Left renal pelvis (tissue), 4 donors: Measurements from ENCODE around the gene FOXB1. TPM values are rescaled to one million over a fixed set of nuclear protein-coding genes. Genes with fewer than 3 reads are reported as not detected.

Experiments
- DNase-seq, 4 donors: peaks; one replicate each; pipeline ENCODE4 v3.0.0-alpha.2; 2013; ENCODE audit warnings: low read depth in 4 of 4, low spot score in 3 of 4
- polyA plus RNA-seq, 4 donors: library from polyadenylated mRNA; unstranded; fragments of 120-200 nt; gene quantifications; one replicate each; pipeline ENCODE4 v1.2.1, GENCODE V29; 2013; ENCODE audit not compliant: insufficient read length in 4 of 4

Gene FOXB1
- polyA plus RNA-seq, 4 donors: 0.14 TPM; not detected in 3

DNA sequence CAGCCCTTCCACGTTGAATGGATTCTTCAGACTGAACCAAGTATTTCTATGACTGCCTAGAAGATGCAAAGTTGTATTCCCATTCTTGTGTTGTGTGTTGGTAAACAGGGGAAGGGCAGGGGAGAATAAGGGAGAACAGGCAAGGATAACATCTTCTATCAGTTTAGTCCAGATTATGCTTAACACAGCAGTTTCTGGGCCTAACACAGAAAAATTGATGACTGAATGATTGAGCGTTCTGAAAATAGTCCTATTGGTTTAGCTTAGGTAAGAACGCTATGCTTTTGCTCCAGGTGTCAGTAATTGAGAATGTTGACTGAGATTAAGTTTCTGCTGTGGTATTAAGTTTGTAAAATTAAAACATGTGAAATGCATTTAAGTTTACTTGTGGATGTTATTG lies 8.6 kb downstream of the FOXB1 start:
- no peak for DNase-seq

DNA sequence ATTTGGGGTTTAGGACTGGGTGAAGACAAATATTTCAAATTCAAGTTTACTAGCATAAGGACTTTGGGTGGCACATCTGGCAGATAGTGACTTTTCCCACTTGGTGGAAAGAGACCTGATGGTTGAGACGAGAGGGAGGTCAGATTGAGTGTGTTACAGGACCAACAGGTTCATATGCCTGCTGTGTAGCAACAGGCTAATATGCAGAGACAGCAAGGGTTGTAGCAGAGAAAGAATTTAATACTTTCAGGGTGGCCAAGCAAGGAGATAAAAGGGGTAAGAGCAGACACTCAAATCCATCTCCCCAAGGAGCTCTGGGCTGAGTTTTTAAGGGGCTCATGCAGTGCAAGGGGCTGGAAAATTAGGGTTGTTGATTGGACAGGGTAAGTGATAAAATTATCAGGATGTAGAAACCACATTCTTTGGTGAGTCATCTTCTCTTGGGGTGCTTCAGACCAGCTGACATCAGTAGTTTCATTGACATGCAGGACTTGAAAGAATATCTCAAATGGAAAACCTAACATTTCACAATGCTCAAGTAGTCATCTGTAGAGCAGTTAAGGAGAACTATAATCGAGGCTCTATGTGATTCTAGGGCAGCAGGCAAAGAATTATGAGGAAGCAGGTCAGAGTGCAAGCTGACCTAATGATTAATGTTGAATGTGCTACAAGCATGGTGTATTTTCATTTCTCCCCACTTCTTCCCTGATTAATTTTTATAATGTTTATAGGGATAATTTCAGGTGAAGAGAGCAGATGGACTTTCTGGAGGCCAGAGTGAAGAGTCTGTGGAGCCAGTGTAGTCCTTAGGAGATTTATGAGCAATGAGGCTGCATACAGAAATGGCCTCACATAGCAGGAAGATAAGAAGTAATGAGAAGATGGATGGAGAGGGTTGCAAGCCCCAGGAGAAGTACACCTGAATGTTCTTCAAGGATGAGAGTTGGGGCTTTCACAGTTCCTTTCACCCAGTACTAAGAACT lies 13.7 kb downstream of the FOXB1 start:
- DNase-seq: no peak

DNA sequence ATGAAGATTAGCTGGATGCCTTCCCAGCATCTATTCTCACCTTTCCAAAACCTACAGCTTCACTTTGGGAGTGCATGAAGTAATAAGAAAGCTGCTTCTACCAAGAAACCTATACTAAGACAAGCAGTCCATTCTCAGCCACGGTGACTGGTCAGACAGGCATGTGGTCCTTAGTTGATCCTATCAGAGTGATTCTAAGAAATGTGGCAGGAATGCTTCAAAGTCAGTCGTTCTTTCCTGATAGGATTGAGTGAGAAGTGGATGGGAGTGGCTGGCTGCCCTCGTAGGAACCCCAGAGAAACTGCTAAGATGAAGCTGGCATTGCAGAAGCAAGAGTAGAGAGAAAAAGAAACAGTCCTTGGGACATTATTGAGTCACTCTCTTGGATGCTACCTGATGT lies 16.6 kb downstream of the FOXB1 start:
- no peak for DNase-seq

DNA sequence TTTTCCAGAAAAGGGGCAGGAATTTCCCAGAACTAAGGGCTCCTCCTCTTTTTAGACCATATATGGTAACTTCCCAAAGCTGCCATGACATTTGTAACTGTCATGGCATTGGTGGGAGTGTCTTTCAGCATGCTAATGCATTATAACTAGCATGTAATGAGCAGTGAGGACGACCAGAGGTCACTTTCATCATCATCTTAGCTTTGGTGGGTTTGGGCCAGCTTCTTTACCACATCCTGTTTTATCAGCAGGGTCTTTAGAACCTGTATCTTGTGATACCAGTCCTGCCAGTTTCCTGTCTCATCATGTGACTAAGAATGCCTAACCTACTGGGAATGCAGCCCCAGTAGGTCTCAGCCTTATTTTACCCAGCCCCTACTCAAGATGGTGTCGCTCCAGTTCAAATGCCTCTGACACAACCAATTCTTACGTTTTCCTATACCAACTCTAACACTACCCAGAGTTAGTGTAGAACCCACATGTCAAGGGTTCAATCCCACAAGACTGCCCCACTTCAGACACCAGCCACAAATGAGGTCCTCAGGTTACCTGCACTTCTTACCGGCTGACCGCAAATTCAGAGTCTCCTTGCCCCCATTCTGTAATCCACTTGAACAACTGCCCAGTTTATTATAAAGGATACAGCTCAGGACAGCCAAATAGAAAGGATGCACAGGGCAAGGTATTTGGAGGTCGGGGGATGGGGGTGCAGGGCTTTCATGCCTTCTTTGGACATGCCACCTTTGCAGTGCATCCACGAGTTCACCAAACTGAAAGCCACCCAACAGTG lies 17.7 kb downstream of the FOXB1 start:
- no peak for DNase-seq

DNA sequence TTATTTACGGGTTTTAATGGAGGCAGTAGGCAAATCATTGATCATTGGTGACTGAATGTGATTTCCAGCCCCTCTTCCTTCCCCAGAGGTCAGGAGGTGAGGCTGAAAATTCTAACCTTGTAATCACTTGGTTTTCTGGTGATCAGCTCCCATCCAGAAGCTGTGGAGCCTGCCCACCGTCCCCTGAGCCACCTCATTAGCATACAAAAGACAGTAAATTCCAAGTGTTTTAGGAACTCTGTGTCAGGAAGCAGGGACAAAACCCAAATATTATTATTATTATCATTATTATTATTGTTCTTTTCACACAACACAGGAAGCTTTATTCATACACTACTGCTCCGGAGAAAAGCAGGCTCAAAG lies 18.2 kb downstream of the FOXB1 start:
- no peak for DNase-seq

DNA sequence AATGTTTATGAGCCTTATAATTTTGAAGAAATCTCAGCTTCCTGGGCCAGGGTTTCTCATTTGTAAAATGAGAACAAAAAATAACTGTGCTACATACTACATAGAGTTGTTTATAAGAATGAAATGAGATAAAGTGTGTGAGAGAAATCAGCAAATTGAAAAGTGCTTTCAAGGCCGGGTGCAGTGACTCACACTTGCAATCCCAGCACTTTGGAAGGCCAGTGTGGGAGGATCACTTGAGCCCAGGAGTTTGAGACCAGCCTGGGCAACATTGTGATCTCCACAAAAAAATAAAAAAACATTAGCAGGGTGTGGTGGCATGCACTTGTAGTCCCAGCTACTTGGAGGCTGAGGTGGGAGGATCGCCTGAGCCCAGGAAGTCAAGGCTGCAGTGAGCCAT lies 22.4 kb downstream of the FOXB1 start:
- no peak for DNase-seq

DNA sequence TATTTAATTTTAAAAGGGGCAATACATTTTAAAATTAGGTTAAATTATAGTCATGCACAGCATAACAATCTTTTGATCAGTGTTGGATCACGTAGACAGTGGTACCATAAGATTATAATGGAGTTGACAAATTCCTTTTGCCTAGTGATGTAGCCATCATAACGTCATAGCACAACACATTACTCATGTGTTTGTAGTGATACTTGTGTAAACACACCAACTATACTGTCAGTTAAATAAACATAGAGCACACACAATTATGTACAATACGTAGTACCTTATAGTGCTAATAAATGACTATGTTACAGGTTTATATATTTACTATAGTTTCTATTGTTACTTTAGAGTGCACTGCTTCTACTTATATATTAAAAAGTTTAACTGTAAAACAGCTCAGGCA lies 31.2 kb downstream of the FOXB1 start:
- no peak for DNase-seq

DNA sequence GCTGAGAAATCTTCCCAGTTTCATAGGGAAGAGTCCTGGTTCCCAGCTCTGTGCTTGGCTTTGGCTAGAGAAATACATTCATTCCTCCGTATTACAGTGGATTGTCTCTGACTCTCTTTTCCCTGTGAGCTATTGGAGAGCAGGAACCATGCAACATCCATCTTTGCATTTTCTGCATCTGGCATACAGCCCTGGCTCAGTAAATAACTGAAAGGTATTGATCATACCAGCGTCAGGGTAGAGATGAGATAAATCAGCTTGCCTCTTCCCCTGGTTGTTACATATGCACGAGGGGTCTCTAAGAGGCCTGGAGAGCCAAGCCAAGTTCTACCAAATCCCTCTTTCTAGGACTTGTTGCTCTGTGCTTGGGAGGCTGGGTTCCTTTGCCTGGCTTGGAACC lies 35.2 kb downstream of the FOXB1 start:
- no peak for DNase-seq

DNA sequence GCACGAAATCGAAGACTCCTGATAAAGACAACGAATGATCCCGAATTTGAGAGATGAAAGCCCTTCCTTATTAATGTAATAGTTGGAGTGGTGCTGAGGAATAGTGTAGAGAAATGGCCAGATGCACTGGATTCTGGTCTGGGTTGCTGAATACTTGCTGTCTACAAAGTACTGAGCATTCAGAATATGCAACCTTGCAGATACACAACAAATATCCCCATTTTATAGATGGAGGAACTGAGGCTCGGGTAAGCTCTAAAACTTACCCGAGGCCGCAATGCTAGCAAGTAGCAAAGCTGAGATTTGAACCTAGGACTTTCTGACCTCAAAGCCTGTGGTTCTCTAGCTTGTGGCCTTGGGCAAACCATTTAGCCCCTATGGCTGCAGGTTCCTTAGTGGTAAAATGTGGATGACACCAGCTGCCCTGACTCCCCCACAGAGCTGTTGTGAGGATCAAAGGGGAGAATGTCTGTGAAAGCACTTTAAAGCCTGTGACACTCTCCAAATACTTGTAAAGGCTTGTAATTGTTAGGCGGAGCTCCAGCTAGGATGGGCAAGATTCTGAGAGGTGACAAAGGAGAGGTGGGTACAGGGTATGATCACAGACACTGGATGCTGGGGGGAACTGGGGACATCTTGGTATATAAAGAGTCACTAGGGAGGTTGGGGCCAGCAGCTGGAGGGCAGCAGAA lies 39.8 kb downstream of the FOXB1 start:
- DNase-seq: no peak

DNA sequence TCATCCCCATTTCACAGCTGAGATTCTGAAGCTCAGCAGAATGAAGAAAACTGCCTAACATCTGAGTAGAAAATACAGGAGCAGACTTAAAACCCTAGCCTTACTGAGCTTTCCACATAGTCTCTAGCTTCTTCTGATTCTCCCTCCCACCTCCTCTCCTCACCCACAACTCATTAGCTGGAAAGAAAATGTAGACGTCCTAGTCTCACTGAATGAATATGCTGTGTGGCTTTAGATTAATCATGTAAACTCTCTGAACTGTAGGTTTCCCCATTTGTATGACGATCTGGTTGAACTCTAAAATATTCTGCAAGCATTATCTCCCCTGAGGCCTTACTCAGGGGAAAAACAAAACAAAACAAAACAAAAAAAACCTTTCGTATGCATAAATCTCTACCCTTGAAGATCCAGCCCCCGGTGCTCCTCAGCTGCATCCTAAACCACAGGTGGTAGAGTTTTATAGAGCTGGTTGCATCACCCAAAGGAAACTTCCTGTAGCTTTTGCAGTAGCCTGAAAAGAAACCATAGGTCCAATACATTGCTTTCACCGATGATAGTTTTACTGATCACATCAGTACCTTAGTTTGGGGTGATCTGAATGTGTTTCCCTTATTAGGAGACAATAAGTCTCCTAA lies 40.6 kb downstream of the FOXB1 start:
- DNase-seq: no peak

DNA sequence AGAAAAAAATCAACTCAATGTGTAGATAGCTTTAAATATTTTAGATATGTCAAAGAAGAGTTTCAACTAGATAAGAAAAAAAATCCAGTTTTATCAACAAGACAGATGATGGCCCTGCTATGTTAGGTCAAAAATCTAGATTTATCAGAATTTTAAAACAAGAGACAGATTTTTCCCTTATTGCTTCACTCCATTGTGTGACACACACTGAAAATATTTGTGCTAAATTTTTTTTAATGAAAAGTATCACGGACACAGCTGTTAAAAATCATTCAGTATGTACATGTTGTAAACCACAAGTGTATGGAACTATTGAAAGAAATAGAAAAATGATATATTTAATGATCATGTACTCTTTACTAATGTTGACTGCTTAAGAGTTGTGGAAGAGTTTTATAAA lies 43.6 kb downstream of the FOXB1 start:
- DNase-seq: no peak

DNA sequence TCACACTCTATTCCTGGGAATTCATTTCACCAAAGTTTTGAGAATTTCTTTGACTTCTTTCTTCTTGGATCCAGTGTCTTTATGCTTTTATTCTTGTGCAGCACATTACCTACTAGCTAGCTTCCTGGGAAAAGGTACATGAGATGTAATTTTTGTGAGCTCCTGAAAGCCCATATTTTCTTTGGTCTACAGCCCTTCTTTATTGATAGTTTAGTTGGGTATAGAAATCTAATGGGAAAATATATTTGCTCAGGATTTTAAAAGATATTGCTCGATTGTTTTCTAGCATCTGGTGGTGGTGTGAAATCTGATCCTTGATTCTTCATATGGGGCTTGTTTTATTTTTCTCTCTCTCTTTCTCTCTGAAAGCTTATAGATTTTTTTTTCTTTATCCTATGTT lies 45.8 kb downstream of the FOXB1 start:
- no peak for DNase-seq

DNA sequence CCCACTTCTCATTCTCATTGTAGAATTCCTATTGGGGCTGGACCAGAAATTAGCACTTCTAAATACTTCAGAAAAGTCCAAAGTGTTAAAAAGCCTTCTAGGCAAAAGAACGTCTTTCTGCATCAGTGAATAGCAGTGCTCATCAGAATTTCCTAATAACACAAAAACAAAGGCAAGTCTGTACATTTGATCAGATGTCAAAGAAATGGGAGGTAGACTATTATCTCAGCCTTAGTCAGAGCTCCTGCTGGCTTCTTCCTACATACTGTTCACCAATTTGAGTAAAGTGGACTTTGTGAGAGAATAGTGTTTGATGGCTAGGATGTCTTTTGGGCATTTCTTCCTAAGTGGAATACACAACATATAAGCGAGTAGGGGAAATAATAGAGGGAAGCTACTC lies 48.7 kb downstream of the FOXB1 start:
- no peak for DNase-seq

DNA sequence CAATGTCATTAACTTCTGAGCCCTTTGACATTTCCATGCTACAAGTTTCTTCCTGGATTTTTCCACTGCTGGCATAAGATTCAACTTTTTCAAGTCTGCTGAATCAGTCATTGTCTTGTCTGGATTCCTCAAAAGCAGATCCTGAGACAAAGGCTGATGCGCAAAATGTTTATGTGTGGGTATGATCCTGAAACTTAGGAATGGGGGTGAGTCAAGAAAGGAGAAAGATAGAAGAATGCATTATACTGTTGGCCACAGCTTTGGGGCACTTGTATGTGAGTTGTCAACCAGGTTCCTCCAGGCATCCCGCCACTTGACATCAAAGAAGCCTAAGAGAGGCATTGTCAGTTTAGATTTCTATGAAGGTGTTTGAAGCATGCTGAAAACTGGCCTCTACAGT lies 50.4 kb downstream of the FOXB1 start:
- no peak for DNase-seq
